ENCODE data around the gene PIGR.

The PIGR gene

GRCh38 chr1:206887701-206888100, 58.6 kb downstream of the PIGR start:
- DNase-seq: no peak

- no peak for DNase-seq
These were observed 59.4 kb downstream of the PIGR start for GRCh38 chr1:206886831-206887230.

GRCh38 chr1:206885341-206886060, 60.8 kb downstream of the PIGR start:
- DNase-seq: no peak

- no peak for DNase-seq
These were observed 62.4 kb downstream of the PIGR start for GRCh38 chr1:206883876-206884275.

GRCh38 chr1:206883160-206883559, 63.1 kb downstream of the PIGR start:
- no peak for DNase-seq

GRCh38 chr1:206882555-206882954, 63.7 kb downstream of the PIGR start:
- no peak for DNase-seq

GRCh38 chr1:206880314-206880713, 66.0 kb downstream of the PIGR start:
- DNase-seq: no peak

All from hippocampal formation (tissue), 2 donors.